K562 (cell line): ENCODE data around the gene CCDC78. TPM values are rescaled to one million over a fixed set of nuclear protein-coding genes. Genes with fewer than 3 reads are reported as not detected.

Source experiments
- CCNT2 ChIP-seq: IDR thresholded peaks from 2 replicates; pipeline ENCODE4 v1.6.1; 2011; ENCODE audit warnings: borderline replicate concordance, low read depth, mild to moderate bottlenecking, moderate library complexity, mixed read lengths, low read length; ENCODE audit not compliant: insufficient read length; ENCODE audit errors: extremely low read depth
- EZH2 ChIP-seq: IDR thresholded peaks from 2 replicates; pipeline ENCODE4 v1.6.1; 2012; ENCODE audit warnings: low read depth, mild to moderate bottlenecking, inconsistent platforms, low read length, borderline replicate concordance
- FIP1L1 ChIP-seq: fragments of 200-400 bp; formaldehyde crosslinking; IDR thresholded peaks from 2 replicates; pipeline ENCODE4 v1.6.1; 2018; ENCODE audit warnings: mild to moderate bottlenecking, low read depth, low read length; ENCODE audit not compliant: poor library complexity, severe bottlenecking
- FOXA3 ChIP-seq, 2 experiments: fragments of 450-650 bp in 1 of 2; sonication (generic) in 1 of 2; formaldehyde crosslinking; IDR thresholded peaks in 1 of 2; conservative IDR thresholded peaks in 1 of 2; 2 replicates each; pipeline versions ENCODE4 v1.4.0 to v1.8.0; 2020 to 2022; ENCODE audit warnings: mild to moderate bottlenecking in 2 of 2, missing genetic modification reagents in 1 of 2
- GATAD2B ChIP-seq: fragments of 450-650 bp; IDR thresholded peaks from 2 replicates; pipeline ENCODE4 v1.6.1; 2017; ENCODE audit warnings: mild to moderate bottlenecking, borderline replicate concordance
- HDAC3 ChIP-seq: fragments of 450-650 bp; IDR thresholded peaks from 2 replicates; pipeline ENCODE4 v1.6.1; 2018; ENCODE audit warnings: borderline replicate concordance, mild to moderate bottlenecking, moderate library complexity; ENCODE audit not compliant: partially characterized antibody
- KLF13 ChIP-seq: fragments of 450-650 bp; IDR thresholded peaks from 2 replicates; pipeline ENCODE4 v1.6.1; 2016; ENCODE audit warnings: missing genetic modification characterization, low read depth, mild to moderate bottlenecking, missing compliant biosample characterization, moderate library complexity, borderline replicate concordance
- MCM2 ChIP-seq: fragments of 450-650 bp; IDR thresholded peaks from 2 replicates; pipeline ENCODE4 v1.6.1; 2017; ENCODE audit warnings: low read depth, mild to moderate bottlenecking
- MYC ChIP-seq, 2 experiments: fragments of 250-450 bp in 1 of 2; sonication (Bioruptor Pico) in 1 of 2; IDR thresholded peaks; 2 replicates each; pipeline versions ENCODE4 v1.5.1 to v1.6.1; 2012 to 2021; ENCODE audit warnings: low read depth in 2 of 2, borderline replicate concordance in 1 of 2, improper control_type of control experiment in 1 of 2, low read length in 1 of 2, mild to moderate bottlenecking in 1 of 2, moderate library complexity in 1 of 2
- PML ChIP-seq: IDR thresholded peaks from 2 replicates; pipeline ENCODE4 v1.6.1; 2012; ENCODE audit warnings: low read length, inconsistent platforms
- POLR2B ChIP-seq: fragments of 450-650 bp; IDR thresholded peaks from 2 replicates; pipeline ENCODE4 v1.6.1; 2018; ENCODE audit warnings: low read depth; ENCODE audit not compliant: partially characterized antibody
- POLR2G ChIP-seq: fragments of 200-400 bp; formaldehyde crosslinking; IDR thresholded peaks from 2 replicates; pipeline ENCODE4 v1.6.1; 2017; ENCODE audit warnings: low read depth, mild to moderate bottlenecking, antibody characterized with exemption, low read length, moderate library complexity
- RCOR1 ChIP-seq, 2 experiments: IDR thresholded peaks; 2 replicates each; pipeline ENCODE4 v1.6.1; 2012; ENCODE audit warnings: low read depth in 2 of 2, low read length in 2 of 2, borderline replicate concordance in 1 of 2, improper control_type of control experiment in 1 of 2
- SIN3B ChIP-seq: fragments of 450-650 bp; IDR thresholded peaks from 2 replicates; pipeline ENCODE4 v1.6.1; 2017; ENCODE audit warnings: low read depth, mild to moderate bottlenecking, moderate library complexity
- SMAD4 ChIP-seq: fragments of 250-450 bp; sonication (Bioruptor Pico); conservative IDR thresholded peaks from 2 replicates; pipeline ENCODE4 v1.8.0; 2021; ENCODE audit warnings: inconsistent platforms, mild to moderate bottlenecking, moderate library complexity
- SOX6 ChIP-seq: fragments of 450-650 bp; IDR thresholded peaks from 2 replicates; pipeline ENCODE4 v1.6.1; 2014; ENCODE audit warnings: mild to moderate bottlenecking
- TAL1 ChIP-seq: fragments of 450-650 bp; IDR thresholded peaks from 2 replicates; pipeline ENCODE4 v1.6.1; 2016; ENCODE audit warnings: mild to moderate bottlenecking
- TFAM ChIP-seq: fragments of 250-450 bp; sonication (Bioruptor Pico); conservative IDR thresholded peaks from 2 replicates; pipeline ENCODE4 v1.5.0; 2021; ENCODE audit warnings: mild to moderate bottlenecking, moderate library complexity
- ZEB2 ChIP-seq: fragments of 450-650 bp; IDR thresholded peaks from 2 replicates; pipeline ENCODE4 v1.6.1; 2016
- ZKSCAN3 ChIP-seq: fragments of 250-450 bp; sonication (Bioruptor Pico); IDR thresholded peaks from 2 replicates; pipeline ENCODE4 v1.4.0; 2020
- ZNF561 ChIP-seq: fragments of 450-650 bp; formaldehyde crosslinking; conservative IDR thresholded peaks from 2 replicates; pipeline ENCODE4 v1.4.0; 2020; ENCODE audit warnings: mild to moderate bottlenecking, moderate library complexity
- ZNF707 ChIP-seq: fragments of 250-450 bp; sonication (Bioruptor Pico); conservative IDR thresholded peaks from 2 replicates; pipeline ENCODE4 v1.8.0; 2022; ENCODE audit warnings: inconsistent platforms, mild to moderate bottlenecking, moderate library complexity
- polyA plus RNA-seq, 8 experiments: library from polyadenylated mRNA; depleted of rRNA in 4 of 8; stranded (reverse) in 5 of 8; unstranded in 3 of 8; fragments of >200 nt; fragmentation: Nextera tagmentation in 2 of 8; fragmentation: Illumina TruSeq in 1 of 8; extraction: Ambion mirVana in 2 of 8; extraction: Trizol in 1 of 8; gene quantifications; 2 replicates each; pipeline versions ENCODE4 v1.2.1 to v1.2.3, GENCODE V29; 2011 to 2014; ENCODE audit warnings: inconsistent platforms in 1 of 8, missing spikeins in 1 of 8
- total RNA-seq, 7 experiments: library from RNA; depleted of rRNA in 6 of 7; stranded (reverse); fragments of >200 nt in 6 of 7; fragmentation: Illumina TruSeq in 2 of 7; extraction: Trizol in 2 of 7; gene quantifications; 2 replicates each; pipeline versions ENCODE4 v1.2.1 to v1.2.3, GENCODE V29; 2011 to 2021; ENCODE audit warnings: low replicate concordance in 1 of 7
- TF ChIP-seq, protein P1 (sequence below): fragments of 250-450 bp; sonication (Bioruptor Pico); IDR thresholded peaks from 2 replicates; pipeline ENCODE4 v1.4.0; 2020; ENCODE audit warnings: mild to moderate bottlenecking
- TF ChIP-seq, protein P2 (sequence below): sonication (generic); formaldehyde crosslinking; IDR thresholded peaks from 2 replicates; pipeline ENCODE4 v1.8.0; 2022; ENCODE audit warnings: mild to moderate bottlenecking, low read depth, missing genetic modification reagents

The CCDC78 gene
- total and polyA plus RNA-seq, 9 of the 15 experiments (the other 6 are each of a cell fraction or from before 2014, with no cell fraction given): 0.24 to 17.7 (median 2.9) TPM

- TF ChIP-seq, protein P1, sequence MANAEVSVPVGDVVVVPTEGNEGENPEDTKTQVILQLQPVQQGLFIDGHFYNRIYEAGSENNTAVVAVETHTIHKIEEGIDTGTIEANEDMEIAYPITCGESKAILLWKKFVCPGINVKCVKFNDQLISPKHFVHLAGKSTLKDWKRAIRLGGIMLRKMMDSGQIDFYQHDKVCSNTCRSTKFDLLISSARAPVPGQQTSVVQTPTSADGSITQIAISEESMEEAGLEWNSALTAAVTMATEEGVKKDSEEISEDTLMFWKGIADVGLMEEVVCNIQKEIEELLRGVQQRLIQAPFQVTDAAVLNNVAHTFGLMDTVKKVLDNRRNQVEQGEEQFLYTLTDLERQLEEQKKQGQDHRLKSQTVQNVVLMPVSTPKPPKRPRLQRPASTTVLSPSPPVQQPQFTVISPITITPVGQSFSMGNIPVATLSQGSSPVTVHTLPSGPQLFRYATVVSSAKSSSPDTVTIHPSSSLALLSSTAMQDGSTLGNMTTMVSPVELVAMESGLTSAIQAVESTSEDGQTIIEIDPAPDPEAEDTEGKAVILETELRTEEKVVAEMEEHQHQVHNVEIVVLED (CRISPR knock-in tag): peak; percentile 39; the same call in 1 of the 2 replicates
- TF ChIP-seq HDAC3 (no peak), RCOR1 (IDR thresholded peaks at IDR 0.05; ENCODE audit: borderline replicate concordance in 1 of 2, low read depth in 2 of 2, low read length in 2 of 2) (peak in 1 of 2 experiments; percentile 28; a peak in 1 of 4 replicates), FIP1L1 (peak; percentile 56), KLF13 (tag) (0 out of 2 replicates have a peak, but pooled peaks have one; percentile 7), ZEB2 (no peak), ZNF561 (CRISPR knock-in tag) (no peak), MYC (IDR thresholded peaks at IDR 0.05; ENCODE audit: low read depth, low read length) (peak; percentile 63), MYC (CRISPR knock-in tag; IDR thresholded peaks at IDR 0.05; ENCODE audit: borderline replicate concordance, low read depth) (0 out of 2 replicates have a peak, but pooled peaks have one; percentile 56), SIN3B (peak; percentile 30; the same call in 1 of the 2 replicates), SOX6 (no peak), SMAD4 (CRISPR knock-in tag) (0 out of 2 replicates have a peak, but pooled peaks have one; percentile 21), GATAD2B (no peak), EZH2 (no peak), PML (no peak), MCM2 (no peak), ZKSCAN3 (no peak), ZNF707 (CRISPR knock-in tag) (no peak), POLR2G (peak; percentile 71), FOXA3 (CRISPR knock-in tag; conservative IDR thresholded peaks at IDR 0.05 in 1 of 2, IDR thresholded peaks at IDR 0.05 in 1 of 2) (peak in 1 of 2 experiments; percentile 86; a peak in 2 of 4 replicates), CCNT2 (peak; percentile 12), POLR2B (no peak), TAL1 (no peak), TFAM (CRISPR knock-in tag) (no peak)
- TF ChIP-seq, protein P2, sequence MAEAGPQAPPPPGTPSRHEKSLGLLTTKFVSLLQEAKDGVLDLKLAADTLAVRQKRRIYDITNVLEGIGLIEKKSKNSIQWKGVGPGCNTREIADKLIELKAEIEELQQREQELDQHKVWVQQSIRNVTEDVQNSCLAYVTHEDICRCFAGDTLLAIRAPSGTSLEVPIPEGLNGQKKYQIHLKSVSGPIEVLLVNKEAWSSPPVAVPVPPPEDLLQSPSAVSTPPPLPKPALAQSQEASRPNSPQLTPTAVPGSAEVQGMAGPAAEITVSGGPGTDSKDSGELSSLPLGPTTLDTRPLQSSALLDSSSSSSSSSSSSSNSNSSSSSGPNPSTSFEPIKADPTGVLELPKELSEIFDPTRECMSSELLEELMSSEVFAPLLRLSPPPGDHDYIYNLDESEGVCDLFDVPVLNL (CRISPR knock-in tag): peak; percentile 50; the same call in 1 of the 2 replicates
Measured at GRCh38 chr16:695355-696089, 30.7 kb downstream of the CCDC78 start (continued).
